Testis (tissue), 5 donors: ENCODE results near the gene NR2F6. TPM values are rescaled to one million over a fixed set of nuclear protein-coding genes. Genes with fewer than 3 reads are reported as not detected.

ENCODE experiments used
- DNase-seq: peaks from one replicate; pipeline ENCODE4 v3.0.0-alpha.2; 2019
- H3K27ac ChIP-seq, 2 donors: fragments of 200-600 bp; sonication (generic); one replicate each; pipeline ENCODE4 v1.5.1; 2019
- H3K27me3 ChIP-seq: fragments of 200-600 bp; sonication (generic); one replicate; pipeline ENCODE4 v1.5.1; 2019
- H3K36me3 ChIP-seq: fragments of 200-600 bp; sonication (generic); one replicate; pipeline ENCODE4 v1.5.1; 2017; ENCODE audit warnings: low read depth; ENCODE audit errors: missing control alignments
- H3K4me1 ChIP-seq: fragments of 200-600 bp; sonication (generic); one replicate; pipeline ENCODE4 v1.5.1; 2019
- H3K4me3 ChIP-seq, 2 donors: fragments of 200-600 bp; sonication (generic); one replicate each; pipeline ENCODE4 v1.5.1; 2017 to 2019
- H3K9me3 ChIP-seq: fragments of 200-600 bp; sonication (generic); one replicate; pipeline ENCODE4 v1.5.1; 2017
- CTCF ChIP-seq, 3 experiments: fragments of 450-650 bp in 2 of 3; fragments of 200-600 bp in 1 of 3; sonication (generic) in 1 of 3; IDR thresholded peaks; one replicate each; pipeline ENCODE4 v1.5.1; 2016 to 2019; ENCODE audit warnings: antibody characterized with exemption in 3 of 3, mild to moderate bottlenecking in 2 of 3, moderate library complexity in 1 of 3
- POLR2A ChIP-seq: fragments of 450-650 bp; IDR thresholded peaks from one replicate; pipeline ENCODE4 v1.6.1; 2017; ENCODE audit warnings: antibody characterized with exemption, mild to moderate bottlenecking, moderate library complexity
- WGBS, 2 donors: methylation state at CpG; one replicate each; pipeline ENCODE4 v1.1.5; 2018; 5-methylcytosine and 5-hydroxymethylcytosine counted together
- intact Hi-C: fragments of 100-400 bp; cut with DNase I; formaldehyde crosslinking; loops from one replicate; pipeline ENCODE4 v1.15.1; 2023; ENCODE audit warnings: low total_unique reads
- long read RNA-seq, 2 donors: transcript quantifications; one replicate each; lab custom pipeline, GENCODE V29; 2026
- polyA plus RNA-seq: library from polyadenylated mRNA; stranded (reverse); fragments of 350-450 nt; fragmentation: Illumina TruSeq; extraction: RNeasy Lipid Tissue Mini Kit (QIAGEN cat#74804); gene quantifications from one replicate; pipeline ENCODE4 v1.2.3, GENCODE V29; 2014; ENCODE audit warnings: low read depth, low replicate concordance; ENCODE audit not compliant: insufficient read depth
- total RNA-seq, 2 donors: library from RNA; depleted of rRNA; stranded (reverse); fragments of >200 nt; gene quantifications; one replicate each; pipeline ENCODE4 v1.2.3, GENCODE V29; 2016

The NR2F6 gene
- total RNA-seq: 10 to 100 TPM; 63.1 to 71.8 TPM
- polyA plus RNA-seq: 20.4 TPM
- long read RNA-seq, donor 1, transcript NR2F6-201 (4 exons, 2,404 nt): major isoform, 21 of 30 reads
- long read RNA-seq, donor 1, partial matches to known transcripts: 9 of 30 reads
- long read RNA-seq, donor 1, other reads (novel, unspliced or antisense): 0 of 30 reads
- long read RNA-seq, donor 2, transcript NR2F6-201 (4 exons, 2,404 nt): major isoform, 19 of 53 reads
- long read RNA-seq, donor 2, partial matches to known transcripts: 34 of 53 reads
- long read RNA-seq, donor 2, other reads (novel, unspliced or antisense): 0 of 53 reads

- Histone ChIP-seq H3K27me3 (no peaks in the 10 kb centered on the region), H3K36me3 (no peaks in the 10 kb centered on the region), H3K4me1 (peaks cover 39% of the 10 kb centered on the region), H3K4me3 (peak within 1 kb of the TSS; percentile 71 to 80), H3K27ac (peak within 1 kb of the TSS; percentile 79 to 82), H3K9me3 (no peaks in the 10 kb centered on the region)
- no peak for TF ChIP-seq CTCF (IDR thresholded peaks at IDR 0.05)
- WGBS, 2 donors: 1% methylated on average over 37 of the region's 72 CpGs; no CpG with 5 or more reads in 1 of the 2 donors
- no peak for DNase-seq
- intact Hi-C loops: no loop called here
Measured at GRCh38 chr19:17245535-17245984, at the start of gene NR2F6. TSS of gene NR2F6 (minus strand) at chr19:17245919. CDS start at chr19:17245220, 699 bp downstream.

- no peaks in the 10 kb centered on the region for H3K9me3 ChIP-seq
- no peak for TF ChIP-seq POLR2A
- TF ChIP-seq CTCF (IDR thresholded peaks at IDR 0.05): no peak
- WGBS, 2 donors: 32 to 72% methylated on average over 17 to 48 of the region's 48 CpGs
- H3K4me1 ChIP-seq: no peaks in the 10 kb centered on the region
- no peak overlapping the region for H3K27ac ChIP-seq
- intact Hi-C loops: no loop called here
- DNase-seq: peak; percentile 68
- H3K27me3 ChIP-seq: no peaks in the 10 kb centered on the region
- no peaks in the 10 kb centered on the region for H3K36me3 ChIP-seq
- H3K4me3 ChIP-seq: peak overlapping the region in 1 of 2 donors; percentile 23
Measured at GRCh38 chr19:17294051-17294891, 48.6 kb upstream of the NR2F6 start.

- no peak for DNase-seq
- Histone ChIP-seq H3K36me3 (no peaks in the 10 kb centered on the region), H3K9me3 (no peaks in the 10 kb centered on the region), H3K27ac (no peak overlapping the region), H3K27me3 (no peaks in the 10 kb centered on the region), H3K4me3 (no peak overlapping the region), H3K4me1 (no peaks in the 10 kb centered on the region)
- intact Hi-C loops: no loop called here
- WGBS, 2 donors: 47 to 72% methylated on average over 14 of the region's 14 CpGs
- no peak for TF ChIP-seq CTCF (IDR thresholded peaks at IDR 0.05)
- TF ChIP-seq POLR2A: no peak
Measured at GRCh38 chr19:17293605-17294004, 47.9 kb upstream of the NR2F6 start.

GRCh38 chr19:17292301-17293074 lies 46.8 kb upstream of the NR2F6 start:
- DNase-seq: peak; percentile 53
- Histone ChIP-seq H3K27ac (no peak overlapping the region), H3K36me3 (no peaks in the 10 kb centered on the region), H3K4me1 (no peaks in the 10 kb centered on the region), H3K9me3 (no peaks in the 10 kb centered on the region), H3K4me3 (peak overlapping the region in 1 of 2 donors; percentile 33), H3K27me3 (no peaks in the 10 kb centered on the region)
- TF ChIP-seq CTCF (IDR thresholded peaks at IDR 0.05) (peak in 2 of 3 experiments; percentile 15 to 17), POLR2A (no peak)
- intact Hi-C loops: no loop called here
- WGBS, 2 donors: 43% methylated on average over 6 to 36 of the region's 46 CpGs
